Neural cell (in vitro differentiated cells): ENCODE data around the gene PLEKHA7. TPM values are rescaled to one million over a fixed set of nuclear protein-coding genes. Genes with fewer than 3 reads are reported as not detected.

Source experiments
- H2AFZ ChIP-seq: fragments of 200-600, 300-800 bp; sonication (generic), shearing (Covaris generic); 2 replicates; pipeline ENCODE4 v1.6.0; 2014; ENCODE audit warnings: low read depth, mild to moderate bottlenecking, antibody characterized with exemption, low read length, moderate library complexity
- H3F3A ChIP-seq: fragments of 200-600 bp; shearing (Covaris generic); 2 replicates; pipeline ENCODE4 v1.6.1; 2016; ENCODE audit warnings: mild to moderate bottlenecking, moderate library complexity, mixed read lengths, antibody characterized with exemption, low read length; ENCODE audit not compliant: insufficient read depth, poor library complexity, severe bottlenecking
- H3K27ac ChIP-seq: fragments of 200-600, 300-800 bp; sonication (generic), shearing (Covaris generic); 2 replicates; pipeline ENCODE4 v1.5.1; 2014; ENCODE audit warnings: mild to moderate bottlenecking, low read length, moderate library complexity
- H3K27me3 ChIP-seq: fragments of 300-800, 200-600 bp; sonication (generic), shearing (Covaris generic); 2 replicates; pipeline ENCODE4 v1.6.0; 2014; ENCODE audit warnings: mild to moderate bottlenecking, low read depth, low read length, moderate library complexity; ENCODE audit not compliant: insufficient read depth
- H3K36me3 ChIP-seq: fragments of 300-800, 200-600 bp; sonication (generic), shearing (Covaris generic); 2 replicates; pipeline ENCODE4 v1.5.1; 2014; ENCODE audit warnings: mild to moderate bottlenecking, antibody characterized with exemption, low read length, moderate library complexity; ENCODE audit not compliant: insufficient read depth
- H3K4me2 ChIP-seq: fragments of 300-800, 200-600 bp; sonication (generic), shearing (Covaris generic); 2 replicates; pipeline ENCODE4 v1.6.0; 2014; ENCODE audit warnings: mild to moderate bottlenecking, low read length
- H3K4me3 ChIP-seq: fragments of 300-800, 200-600 bp; sonication (generic), shearing (Covaris generic); 2 replicates; pipeline ENCODE4 v1.5.1; 2014; ENCODE audit warnings: mild to moderate bottlenecking, low read length, moderate library complexity
- H3K79me2 ChIP-seq: fragments of 200-600 bp; shearing (Covaris generic); replicated peaks from 2 replicates; pipeline ENCODE4 v1.6.0; 2014; ENCODE audit warnings: mild to moderate bottlenecking, low read length, moderate library complexity; ENCODE audit not compliant: insufficient read depth
- H3K9ac ChIP-seq: fragments of 300-800, 200-600 bp; sonication (generic), shearing (Covaris generic); 2 replicates; pipeline ENCODE4 v1.6.1; 2016; ENCODE audit warnings: mild to moderate bottlenecking, low read length, mixed read lengths
- H3K9me2 ChIP-seq: fragments of 200-600 bp; shearing (Covaris generic); 2 replicates; pipeline ENCODE4 v1.6.1; 2016; ENCODE audit warnings: mild to moderate bottlenecking, low read length, mixed read lengths; ENCODE audit not compliant: insufficient read depth
- H3K9me3 ChIP-seq: fragments of 200-600, 300-800 bp; sonication (generic), shearing (Covaris generic); 2 replicates; pipeline ENCODE4 v1.6.1; 2016; ENCODE audit warnings: mild to moderate bottlenecking, mixed run types, low read length, moderate library complexity, mixed read lengths
- H4K20me1 ChIP-seq: fragments of 200-600 bp; shearing (Covaris generic); 2 replicates; pipeline ENCODE4 v1.6.1; 2016; ENCODE audit warnings: mild to moderate bottlenecking, mixed run types; ENCODE audit not compliant: insufficient read depth
- CTCF ChIP-seq: fragments of 450-650 bp; IDR thresholded peaks from 2 replicates; pipeline ENCODE4 v1.5.1; 2014; ENCODE audit warnings: antibody characterized with exemption, mild to moderate bottlenecking, moderate library complexity; ENCODE audit not compliant: poor library complexity, severe bottlenecking
- EP300 ChIP-seq: fragments of 450-650 bp; conservative IDR thresholded peaks from 2 replicates; pipeline ENCODE4 v1.6.1; 2014; ENCODE audit warnings: antibody characterized with exemption, mild to moderate bottlenecking, moderate library complexity; ENCODE audit not compliant: poor library complexity, severe bottlenecking
- EZH2 ChIP-seq: fragments of 200-600, 300-800 bp; shearing (Covaris generic), sonication (generic); IDR thresholded peaks from 2 replicates; pipeline ENCODE4 v1.6.1; 2014; ENCODE audit warnings: antibody characterized with exemption, low read length, borderline replicate concordance, mild to moderate bottlenecking; ENCODE audit not compliant: insufficient read depth, poor library complexity, severe bottlenecking
- MXI1 ChIP-seq: fragments of 450-650 bp; conservative IDR thresholded peaks from 2 replicates; pipeline ENCODE4 v1.6.1; 2014; ENCODE audit warnings: antibody characterized with exemption, mild to moderate bottlenecking; ENCODE audit not compliant: poor library complexity, severe bottlenecking
- POLR2AphosphoS5 ChIP-seq: IDR thresholded peaks from 2 replicates; pipeline ENCODE4 v1.6.1; 2012
- RAD21 ChIP-seq: fragments of 450-650 bp; conservative IDR thresholded peaks from 2 replicates; pipeline ENCODE4 v1.6.1; 2014; ENCODE audit warnings: antibody characterized with exemption, mild to moderate bottlenecking, moderate library complexity
- SMC3 ChIP-seq: fragments of 450-650 bp; conservative IDR thresholded peaks from 2 replicates; pipeline ENCODE4 v1.6.1; 2014; ENCODE audit warnings: antibody characterized with exemption, mild to moderate bottlenecking, moderate library complexity; ENCODE audit not compliant: poor library complexity
- TAF1 ChIP-seq: IDR thresholded peaks from 2 replicates; pipeline ENCODE4 v1.6.1; 2012; ENCODE audit warnings: low read depth
- polyA plus RNA-seq: library from polyadenylated mRNA; depleted of rRNA; stranded (reverse); fragments of >200 nt; gene quantifications from 2 replicates; pipeline ENCODE4 v1.2.3, GENCODE V29; 2014
- TF ChIP-seq, protein P1 (sequence below): IDR thresholded peaks from 2 replicates; pipeline ENCODE4 v1.6.1; 2012; ENCODE audit warnings: borderline replicate concordance

The PLEKHA7 gene
- polyA plus RNA-seq, 1 donor from 2014 or later, result 45.7 TPM

DNA sequence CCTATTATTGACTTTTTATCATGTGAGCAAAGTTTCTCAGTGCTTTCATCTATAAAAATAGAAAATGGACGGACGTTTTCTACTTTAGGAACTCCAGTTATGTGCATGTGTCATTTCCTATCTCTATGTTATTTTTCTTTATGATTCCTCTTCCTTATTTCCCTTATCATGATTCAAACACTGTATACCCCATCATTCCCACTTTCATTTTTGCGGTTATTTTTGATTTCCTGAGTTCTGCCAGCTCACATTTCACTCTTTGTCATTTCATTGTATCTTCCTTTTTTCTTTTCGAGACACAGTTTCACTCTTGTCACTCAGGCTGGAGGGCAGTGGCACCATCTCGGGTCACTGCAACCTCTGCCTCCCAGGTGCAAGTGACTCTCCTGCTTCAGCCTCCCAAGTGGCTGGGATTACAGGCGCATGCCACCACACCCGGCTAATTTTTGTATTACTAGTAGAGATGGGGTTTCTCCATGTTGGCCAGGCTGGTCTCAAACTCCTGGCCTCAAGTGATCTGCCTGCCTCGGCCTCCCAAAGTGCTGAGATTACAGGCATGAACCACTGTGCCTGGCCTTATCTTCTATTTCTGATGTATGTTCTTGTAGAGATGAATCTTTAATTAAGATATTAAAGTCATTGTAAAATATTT is 254.2 kb downstream of the PLEKHA7 start:
- Histone ChIP-seq H3K9me3 (no peaks in the 10 kb centered on the region), H3K4me2 (no peak overlapping the region), H3K9me2 (no peaks in the 10 kb centered on the region), H3K27me3 (no peaks in the 10 kb centered on the region), H3K27ac (no peak overlapping the region), H2AFZ (no peak overlapping the region), H3K4me3 (no peak overlapping the region), H3K79me2 (no peaks in the 10 kb centered on the region), H4K20me1 (no peaks in the 10 kb centered on the region), H3K36me3 (no peaks in the 10 kb centered on the region), H3F3A (no peaks in the 10 kb centered on the region), H3K9ac (no peak overlapping the region)
- TF ChIP-seq TAF1, result no peak
- no peak for TF ChIP-seq MXI1
- TF ChIP-seq EP300, result no peak
- TF ChIP-seq RAD21, result no peak
- TF ChIP-seq, protein P1, sequence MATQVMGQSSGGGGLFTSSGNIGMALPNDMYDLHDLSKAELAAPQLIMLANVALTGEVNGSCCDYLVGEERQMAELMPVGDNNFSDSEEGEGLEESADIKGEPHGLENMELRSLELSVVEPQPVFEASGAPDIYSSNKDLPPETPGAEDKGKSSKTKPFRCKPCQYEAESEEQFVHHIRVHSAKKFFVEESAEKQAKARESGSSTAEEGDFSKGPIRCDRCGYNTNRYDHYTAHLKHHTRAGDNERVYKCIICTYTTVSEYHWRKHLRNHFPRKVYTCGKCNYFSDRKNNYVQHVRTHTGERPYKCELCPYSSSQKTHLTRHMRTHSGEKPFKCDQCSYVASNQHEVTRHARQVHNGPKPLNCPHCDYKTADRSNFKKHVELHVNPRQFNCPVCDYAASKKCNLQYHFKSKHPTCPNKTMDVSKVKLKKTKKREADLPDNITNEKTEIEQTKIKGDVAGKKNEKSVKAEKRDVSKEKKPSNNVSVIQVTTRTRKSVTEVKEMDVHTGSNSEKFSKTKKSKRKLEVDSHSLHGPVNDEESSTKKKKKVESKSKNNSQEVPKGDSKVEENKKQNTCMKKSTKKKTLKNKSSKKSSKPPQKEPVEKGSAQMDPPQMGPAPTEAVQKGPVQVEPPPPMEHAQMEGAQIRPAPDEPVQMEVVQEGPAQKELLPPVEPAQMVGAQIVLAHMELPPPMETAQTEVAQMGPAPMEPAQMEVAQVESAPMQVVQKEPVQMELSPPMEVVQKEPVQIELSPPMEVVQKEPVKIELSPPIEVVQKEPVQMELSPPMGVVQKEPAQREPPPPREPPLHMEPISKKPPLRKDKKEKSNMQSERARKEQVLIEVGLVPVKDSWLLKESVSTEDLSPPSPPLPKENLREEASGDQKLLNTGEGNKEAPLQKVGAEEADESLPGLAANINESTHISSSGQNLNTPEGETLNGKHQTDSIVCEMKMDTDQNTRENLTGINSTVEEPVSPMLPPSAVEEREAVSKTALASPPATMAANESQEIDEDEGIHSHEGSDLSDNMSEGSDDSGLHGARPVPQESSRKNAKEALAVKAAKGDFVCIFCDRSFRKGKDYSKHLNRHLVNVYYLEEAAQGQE, result no peak

DNA sequence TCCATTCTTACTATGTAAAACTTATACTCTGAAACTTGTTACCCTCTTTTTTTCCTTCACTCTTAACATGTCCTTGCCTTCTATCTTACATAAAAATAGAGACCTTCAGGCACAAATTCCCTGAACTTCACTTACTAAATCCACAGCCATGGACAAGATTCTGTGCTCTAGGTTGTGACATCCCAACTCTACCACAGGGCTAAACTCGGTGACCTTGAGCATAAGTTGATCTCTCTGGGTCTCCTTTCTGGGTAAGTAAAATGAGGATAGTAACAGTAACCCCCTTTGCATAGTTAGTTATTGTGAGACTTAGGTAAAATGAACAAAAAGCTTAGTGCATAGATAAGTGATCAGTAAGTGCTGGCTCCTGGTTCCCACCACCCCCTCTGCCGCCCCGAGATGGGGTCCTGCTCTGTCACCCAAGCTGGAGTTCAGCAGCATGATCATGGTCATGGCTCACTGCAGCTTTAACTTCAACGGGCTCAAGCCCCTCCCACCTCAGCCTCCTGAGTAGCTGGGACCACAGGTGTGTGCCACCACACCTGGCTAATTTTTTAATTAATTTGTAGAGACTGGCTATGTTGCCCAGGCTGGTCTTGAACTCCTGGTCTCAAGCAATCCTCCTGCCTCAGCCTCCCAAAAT is 255.7 kb downstream of the PLEKHA7 start:
- no peak overlapping the region for H2AFZ ChIP-seq
- no peaks in the 10 kb centered on the region for H3K79me2 ChIP-seq
- H3K4me3 ChIP-seq, result no peak overlapping the region
- H3K9ac ChIP-seq, result no peak overlapping the region
- H4K20me1 ChIP-seq, result no peaks in the 10 kb centered on the region
- no peak overlapping the region for H3K27ac ChIP-seq
- peaks cover 5% of the 10 kb centered on the region for H3K36me3 ChIP-seq
- no peak for TF ChIP-seq SMC3
- no peak for TF ChIP-seq TAF1
- no peak for TF ChIP-seq CTCF
- TF ChIP-seq EP300, result no peak
- no peak for TF ChIP-seq POLR2AphosphoS5
- no peak overlapping the region for H3K4me2 ChIP-seq
- no peaks in the 10 kb centered on the region for H3K9me3 ChIP-seq
- no peaks in the 10 kb centered on the region for H3K27me3 ChIP-seq
- no peaks in the 10 kb centered on the region for H3K9me2 ChIP-seq
- H3F3A ChIP-seq, result no peaks in the 10 kb centered on the region

- TF ChIP-seq SMC3, result no peak
- no peak for TF ChIP-seq POLR2AphosphoS5
- no peak for TF ChIP-seq EZH2
- TF ChIP-seq EP300, result no peak
- no peak for TF ChIP-seq CTCF
- TF ChIP-seq, protein P1, result no peak
- no peak for TF ChIP-seq MXI1
- TF ChIP-seq TAF1, result no peak
- no peak for TF ChIP-seq RAD21
- Histone ChIP-seq H3F3A (no peaks in the 10 kb centered on the region), H3K4me3 (no peak overlapping the region), H3K4me2 (no peak overlapping the region), H3K36me3 (peaks cover 26% of the 10 kb centered on the region), H3K9me2 (no peaks in the 10 kb centered on the region), H3K27ac (no peak overlapping the region), H3K9me3 (no peaks in the 10 kb centered on the region), H2AFZ (no peak overlapping the region), H4K20me1 (no peaks in the 10 kb centered on the region), H3K27me3 (no peaks in the 10 kb centered on the region), H3K9ac (no peak overlapping the region), H3K79me2 (peaks cover 29% of the 10 kb centered on the region)
Measured at GRCh38 chr11:16750417-16750816, 263.8 kb downstream of the PLEKHA7 start.
